Activated T-cell treated with anti-CD3 and anti-CD28 coated beads for 4 hours (primary cell): ENCODE data around the gene RASAL1.

Experiments used
- DNase-seq: peaks from one replicate; pipeline ENCODE4 v3.0.0-alpha.2; 2020

RASAL1 gene, protein sequence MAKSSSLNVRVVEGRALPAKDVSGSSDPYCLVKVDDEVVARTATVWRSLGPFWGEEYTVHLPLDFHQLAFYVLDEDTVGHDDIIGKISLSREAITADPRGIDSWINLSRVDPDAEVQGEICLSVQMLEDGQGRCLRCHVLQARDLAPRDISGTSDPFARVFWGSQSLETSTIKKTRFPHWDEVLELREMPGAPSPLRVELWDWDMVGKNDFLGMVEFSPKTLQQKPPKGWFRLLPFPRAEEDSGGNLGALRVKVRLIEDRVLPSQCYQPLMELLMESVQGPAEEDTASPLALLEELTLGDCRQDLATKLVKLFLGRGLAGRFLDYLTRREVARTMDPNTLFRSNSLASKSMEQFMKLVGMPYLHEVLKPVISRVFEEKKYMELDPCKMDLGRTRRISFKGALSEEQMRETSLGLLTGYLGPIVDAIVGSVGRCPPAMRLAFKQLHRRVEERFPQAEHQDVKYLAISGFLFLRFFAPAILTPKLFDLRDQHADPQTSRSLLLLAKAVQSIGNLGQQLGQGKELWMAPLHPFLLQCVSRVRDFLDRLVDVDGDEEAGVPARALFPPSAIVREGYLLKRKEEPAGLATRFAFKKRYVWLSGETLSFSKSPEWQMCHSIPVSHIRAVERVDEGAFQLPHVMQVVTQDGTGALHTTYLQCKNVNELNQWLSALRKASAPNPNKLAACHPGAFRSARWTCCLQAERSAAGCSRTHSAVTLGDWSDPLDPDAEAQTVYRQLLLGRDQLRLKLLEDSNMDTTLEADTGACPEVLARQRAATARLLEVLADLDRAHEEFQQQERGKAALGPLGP

DNA sequence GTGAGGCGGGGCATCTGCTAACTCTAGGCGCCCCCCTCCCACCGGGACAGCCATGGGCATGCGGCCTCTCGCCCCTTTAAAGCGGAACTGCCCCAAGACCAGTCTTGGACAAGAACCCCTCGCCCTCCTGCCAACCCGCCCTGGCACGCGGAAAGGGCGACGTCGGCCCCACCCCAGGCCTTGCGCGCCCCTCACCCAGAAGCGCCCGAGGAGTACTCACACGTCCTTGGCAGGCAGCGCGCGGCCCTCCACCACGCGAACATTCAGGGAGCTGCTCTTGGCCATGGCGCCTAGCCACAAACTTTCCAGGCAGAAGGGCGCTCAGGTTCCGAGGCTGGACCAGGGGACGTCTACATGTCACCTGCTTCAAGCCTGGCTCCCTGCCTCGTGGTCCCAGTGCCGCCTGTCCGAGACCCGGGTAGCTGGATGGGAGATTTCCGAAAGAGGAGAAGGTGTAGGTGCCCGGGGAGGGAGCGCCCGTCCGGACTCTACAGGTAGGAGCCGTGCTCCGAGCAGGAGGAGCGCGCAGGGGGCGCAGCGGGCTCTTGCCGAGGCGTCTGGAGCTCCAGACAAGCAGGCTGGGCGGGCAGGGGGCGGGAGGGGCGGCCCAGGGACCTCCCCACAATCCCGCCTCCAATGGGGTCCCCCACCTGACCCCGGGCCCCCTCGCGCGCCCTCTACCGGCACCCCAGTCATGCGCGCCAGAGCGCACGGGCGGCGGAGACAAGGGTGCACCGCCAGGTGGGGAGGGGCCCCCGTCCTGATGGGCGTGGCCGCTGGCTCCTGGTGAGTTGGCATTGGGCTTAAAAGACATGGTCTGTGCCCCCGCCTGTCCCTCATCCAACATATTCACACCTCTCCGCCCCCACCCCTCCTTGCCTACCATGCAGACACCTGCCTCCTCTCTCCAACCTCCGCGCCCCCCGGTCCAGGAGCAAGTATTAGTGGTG, at the start of gene RASAL1:
RASAL1 (minus strand) TSS at position 584 of the 950 bp plus-strand sequence; CDS start at position 285, 299 bp downstream.
- DNase-seq, result peak; percentile 64

DNA sequence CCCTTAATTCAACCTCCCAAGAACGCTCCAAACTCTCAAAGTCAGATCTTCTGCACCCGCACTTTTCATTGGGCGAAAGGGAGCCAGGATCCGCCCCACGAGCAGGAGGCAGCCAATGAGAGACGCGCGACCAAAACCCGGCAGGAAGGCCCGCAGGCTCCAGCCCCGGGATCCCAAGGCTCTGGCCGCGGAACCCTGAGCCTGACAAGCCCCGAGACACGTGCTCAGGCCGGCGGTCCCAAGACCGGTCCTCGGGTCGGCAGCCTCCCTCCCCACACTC, 49.3 kb upstream of the RASAL1 start:
- DNase-seq, result peak; percentile 74

DNA sequence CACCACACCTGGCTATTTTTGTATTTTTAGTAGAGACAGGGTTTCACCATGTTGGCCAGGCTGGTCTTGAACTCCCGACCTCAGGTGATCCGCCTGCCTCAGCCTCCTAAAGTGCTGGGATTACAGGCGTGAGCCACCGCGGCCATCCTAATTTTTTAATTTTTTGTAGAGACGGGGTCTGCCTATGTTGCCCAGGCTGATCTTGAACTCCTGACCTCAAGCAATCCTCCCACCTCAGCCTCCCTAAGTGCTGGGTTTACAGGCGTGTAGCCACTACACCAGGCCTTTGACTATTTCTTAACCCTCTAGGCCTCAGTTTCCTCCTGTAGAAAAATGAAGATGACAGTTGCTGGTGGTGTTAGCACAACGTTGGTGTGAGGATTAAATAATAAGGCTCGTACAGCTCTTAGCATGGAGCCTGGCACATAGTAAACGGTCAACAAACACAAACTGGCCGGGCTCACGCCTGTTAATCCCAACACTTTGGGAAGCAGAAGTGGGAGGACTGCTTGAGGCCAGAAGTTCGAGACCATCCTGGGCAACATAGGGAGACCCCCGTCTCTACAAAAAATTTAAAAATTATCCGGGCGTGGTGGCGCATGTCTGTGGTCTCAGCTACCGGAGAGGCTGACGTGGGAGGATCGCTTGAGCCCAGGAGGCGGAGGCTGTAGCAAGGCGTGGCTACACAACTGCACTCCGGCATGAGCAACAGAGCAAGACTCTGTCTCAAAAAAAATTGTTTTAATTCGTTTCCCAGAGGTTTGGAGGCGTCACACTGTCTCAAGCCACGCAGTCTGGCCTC, 48.7 kb upstream of the RASAL1 start:
- no peak for DNase-seq

DNA sequence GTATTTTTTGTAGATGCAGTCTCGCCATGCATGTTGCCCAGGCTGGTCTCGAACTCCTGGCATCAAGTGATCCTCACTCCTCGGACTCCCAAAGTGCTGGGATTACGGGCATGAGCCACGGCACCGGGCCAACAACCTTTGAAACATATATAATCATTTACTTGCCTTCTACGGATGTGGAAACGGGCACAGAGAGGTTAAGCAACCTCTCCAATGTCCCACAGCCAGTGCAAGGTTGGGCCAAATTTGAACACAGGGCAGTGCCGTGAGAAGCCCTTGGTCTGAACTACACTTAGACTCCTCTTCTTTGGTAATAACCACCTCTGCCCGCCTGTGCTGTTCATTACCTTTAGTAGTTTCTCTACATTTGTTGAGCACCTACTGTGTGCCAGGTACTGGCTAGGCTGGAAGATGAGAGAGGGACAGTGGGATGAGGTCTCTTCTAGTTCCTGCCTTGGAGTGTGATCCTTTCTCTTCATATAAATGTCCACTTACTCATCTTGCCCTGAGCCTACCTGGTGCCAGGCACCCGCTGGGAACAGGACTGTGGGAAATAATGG, 47.5 kb upstream of the RASAL1 start:
- DNase-seq, result no peak

DNA sequence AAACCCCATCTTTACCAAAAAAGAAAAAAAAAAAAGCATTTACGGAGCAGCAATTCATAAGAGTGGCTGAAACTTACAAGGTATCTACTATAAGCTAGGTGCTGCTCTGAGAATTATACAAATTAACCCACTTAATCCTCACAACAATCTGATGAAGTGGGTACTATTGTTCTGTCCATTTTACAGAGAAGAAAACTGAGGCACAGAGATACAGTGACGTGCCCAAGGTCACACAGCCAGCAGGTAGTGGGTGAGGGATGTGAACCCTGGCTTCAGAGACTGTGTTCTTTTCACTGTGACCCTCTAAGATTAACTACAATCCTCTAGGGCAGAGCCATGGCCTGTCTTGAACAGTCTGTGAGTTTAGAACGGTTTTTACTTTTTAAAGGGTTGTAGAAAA, 46.4 kb upstream of the RASAL1 start:
- DNase-seq, result no peak

DNA sequence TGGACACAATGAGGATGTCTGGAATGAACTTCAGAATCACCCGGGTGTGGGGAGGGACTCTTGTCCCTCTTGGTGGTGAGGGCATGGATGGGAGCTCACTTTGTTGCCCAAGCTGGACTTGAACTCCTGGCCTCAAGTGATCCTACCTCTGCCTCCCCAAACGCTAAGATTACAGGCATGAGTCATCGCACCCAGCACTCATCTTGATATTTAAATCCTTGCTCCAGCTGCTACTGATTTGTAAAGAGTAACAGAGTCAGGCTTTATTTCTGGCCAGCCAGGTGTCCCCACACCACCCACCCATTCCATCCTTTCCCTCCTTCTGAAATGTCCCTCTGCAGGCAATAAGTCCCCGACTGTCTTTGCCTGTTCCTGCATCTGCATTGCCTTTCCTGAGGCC, 44.8 kb upstream of the RASAL1 start:
- DNase-seq, result no peak

DNA sequence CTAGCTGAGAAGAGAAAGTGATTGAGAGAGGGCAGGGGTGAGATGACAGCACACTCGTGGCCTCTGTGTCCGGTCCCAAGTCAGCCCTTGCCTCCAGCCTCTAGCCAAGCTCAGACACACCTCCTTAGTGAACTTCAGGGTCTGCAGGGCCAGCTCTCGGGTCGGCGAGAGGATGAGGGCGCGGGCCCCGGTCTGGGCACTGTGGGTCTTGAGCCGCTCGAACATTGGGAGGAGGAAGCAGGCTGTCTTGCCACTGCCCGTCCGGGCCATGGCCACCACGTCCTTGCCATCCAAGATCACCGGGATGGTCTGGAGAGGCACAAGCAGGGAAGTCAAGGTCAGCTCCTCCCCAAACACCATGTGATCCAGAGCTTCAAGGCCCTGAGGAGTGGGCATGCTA, 43.5 kb upstream of the RASAL1 start:
- no peak for DNase-seq

DNA sequence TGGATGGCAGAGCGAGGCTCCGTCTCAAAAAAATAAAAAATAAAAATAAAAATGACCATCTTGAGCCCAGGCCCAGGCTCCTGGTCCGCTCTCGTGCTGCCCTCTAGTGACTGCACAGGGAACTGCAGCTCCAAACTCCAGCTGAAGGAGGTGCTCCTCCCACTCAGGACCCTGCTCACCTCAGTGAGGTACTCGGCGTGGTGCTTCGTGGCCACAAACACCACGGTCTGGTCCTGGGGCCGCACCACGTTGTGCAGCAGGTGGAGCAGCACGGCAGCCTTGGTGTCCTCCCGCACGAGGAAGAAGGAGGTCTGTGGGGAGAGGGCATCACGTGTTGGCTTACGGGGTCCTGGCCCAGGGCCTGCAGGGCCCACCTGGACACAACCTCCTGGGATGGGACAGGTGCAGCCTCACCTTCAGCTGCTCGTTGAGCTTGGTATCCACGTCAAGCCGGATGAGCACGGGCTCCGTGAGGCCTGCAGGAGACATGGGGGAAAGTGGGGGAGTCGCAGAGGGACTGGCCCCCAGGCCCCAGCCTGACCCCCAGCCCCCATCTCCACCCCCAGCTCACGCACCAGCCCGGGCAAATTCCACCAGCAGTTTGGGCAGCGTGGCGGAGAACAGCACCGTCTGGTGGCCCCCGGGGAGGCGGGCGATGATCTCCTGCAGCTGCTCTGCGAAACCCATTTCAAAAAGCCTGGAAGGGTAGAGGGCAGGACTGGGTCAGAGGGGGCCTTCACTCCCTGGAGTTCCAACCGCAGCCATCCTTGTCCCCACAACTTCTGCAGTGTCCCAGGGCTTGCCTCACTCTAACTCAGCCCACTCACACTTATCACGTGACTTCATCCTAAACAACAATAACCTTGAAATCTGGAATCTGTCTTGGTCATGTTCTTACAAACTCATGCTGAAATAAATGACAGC, 39.2 kb upstream of the RASAL1 start:
- peak; percentile 73 for DNase-seq

DNA sequence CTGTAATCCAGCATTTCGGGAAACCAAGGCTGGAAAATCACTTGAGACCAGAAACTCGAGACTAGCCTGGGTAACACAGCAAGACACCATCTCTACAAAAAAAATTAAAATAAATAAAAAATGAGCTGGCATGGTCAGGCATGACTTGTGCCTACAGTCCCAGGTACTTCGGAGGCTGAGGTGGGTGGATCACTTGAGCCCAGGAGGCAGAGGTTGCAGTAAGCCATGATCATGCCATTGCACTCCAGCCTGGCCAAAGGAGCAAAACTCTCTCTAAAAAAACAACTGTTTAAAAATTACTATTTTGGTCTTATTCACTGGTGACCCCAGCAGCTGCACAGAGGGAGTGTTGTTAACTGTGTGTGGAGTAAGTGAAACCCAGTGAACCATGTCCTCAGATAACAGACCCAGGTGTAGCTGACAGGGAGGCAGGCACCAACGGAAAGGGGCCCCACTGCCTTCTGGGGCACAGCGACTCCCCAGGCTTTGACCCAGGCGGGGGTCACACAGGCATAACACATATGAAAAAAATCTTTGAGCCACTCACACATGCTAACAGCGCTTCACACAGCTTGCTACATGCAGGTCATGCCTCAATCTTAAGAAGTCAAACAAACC, 37.6 kb upstream of the RASAL1 start:
- no peak for DNase-seq

DNA sequence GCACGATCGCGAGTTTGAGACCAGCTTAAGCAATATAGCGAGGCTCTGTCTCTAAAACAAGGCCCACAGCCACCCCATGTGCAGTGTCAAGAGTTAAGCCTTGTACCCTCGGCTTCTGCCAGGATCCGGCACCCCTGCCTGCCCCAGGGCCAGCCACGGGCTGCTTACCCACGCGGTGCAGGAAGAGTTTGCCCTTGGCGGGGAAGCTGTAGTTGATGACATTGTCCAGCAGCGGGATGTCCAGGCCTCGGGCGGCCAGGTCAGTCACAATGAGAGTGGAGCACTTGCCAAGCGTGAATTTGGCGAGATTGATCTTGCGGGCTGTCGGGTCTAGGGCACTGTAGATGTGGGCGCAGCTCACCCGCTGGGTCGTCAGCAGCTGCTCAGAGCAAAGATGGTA, 36.6 kb upstream of the RASAL1 start:
- DNase-seq, result no peak

DNA sequence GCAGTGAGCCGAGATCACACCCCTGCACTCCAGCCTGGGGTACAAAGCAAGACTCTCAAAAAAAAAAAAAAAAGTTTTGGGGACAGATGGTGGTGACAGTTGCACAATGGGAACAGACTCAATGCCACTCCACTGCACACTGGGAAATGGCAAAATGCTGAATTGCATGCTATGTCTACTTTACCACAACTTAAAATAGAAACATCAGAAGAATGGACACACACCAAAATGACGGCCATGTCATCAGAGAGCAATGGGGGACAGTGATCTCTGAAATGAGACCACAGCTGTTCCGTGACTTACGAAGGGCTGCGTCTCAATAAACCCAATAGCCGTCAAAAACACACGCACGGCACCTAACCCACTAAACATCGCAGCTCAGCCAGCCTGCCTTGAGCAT, 36.0 kb upstream of the RASAL1 start:
- DNase-seq, result no peak

DNA sequence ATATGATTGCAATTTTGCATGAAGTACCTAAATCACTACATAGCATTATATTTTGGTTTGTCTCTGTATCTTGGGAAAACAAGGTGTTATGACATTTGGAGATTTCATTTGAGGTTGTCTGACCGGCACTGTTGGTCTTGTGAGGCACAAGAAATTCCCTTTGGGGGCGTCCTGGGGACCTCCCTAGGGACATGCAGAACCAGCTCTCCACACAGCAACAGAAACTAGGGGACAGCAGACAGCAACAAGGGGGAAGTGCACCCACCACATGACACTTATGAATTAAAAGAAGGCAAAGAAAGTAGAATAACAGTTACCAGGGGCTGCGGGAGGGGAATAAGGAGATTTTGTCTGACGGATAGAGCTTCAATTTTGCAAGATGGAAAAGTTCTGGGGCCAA, 35.4 kb upstream of the RASAL1 start:
- DNase-seq, result no peak

DNA sequence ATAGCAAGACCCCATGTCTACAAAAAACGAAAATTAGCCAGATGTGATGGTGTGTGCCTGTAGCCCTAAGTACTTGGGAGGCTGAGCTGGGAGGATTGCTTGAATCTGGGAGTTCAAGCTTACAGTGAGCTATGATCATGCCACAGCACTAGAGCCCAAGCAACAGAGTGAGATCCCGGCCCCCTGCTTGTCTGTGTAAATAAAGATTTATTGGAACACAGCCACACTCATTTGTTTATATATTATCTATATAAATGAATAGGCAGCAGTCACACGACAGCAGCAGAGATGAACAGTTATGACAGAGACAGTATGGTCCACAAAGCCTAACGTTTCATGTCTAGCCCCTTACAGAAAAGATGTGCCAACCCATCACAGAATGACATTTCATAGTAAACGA, 34.9 kb upstream of the RASAL1 start:
- no peak for DNase-seq

DNA sequence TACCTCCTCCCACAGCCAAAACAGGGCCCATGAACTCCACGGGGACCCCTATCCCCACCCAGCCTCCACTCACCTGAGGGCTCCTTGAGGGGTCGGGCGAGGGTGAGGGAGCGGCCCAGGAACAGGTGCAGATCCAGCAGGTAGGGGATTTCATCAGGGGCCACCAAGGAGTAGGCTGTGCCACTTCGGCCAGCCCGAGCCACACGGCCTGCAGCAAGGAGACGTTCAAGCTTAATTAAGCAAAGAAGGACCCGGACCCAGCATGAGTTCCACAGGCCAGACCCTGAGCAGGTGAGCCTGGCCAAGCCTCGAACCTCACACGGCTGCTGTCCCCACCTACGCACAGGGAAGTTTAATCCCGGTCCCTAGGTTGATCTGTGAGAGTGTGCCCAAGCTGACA, 34.1 kb upstream of the RASAL1 start:
- DNase-seq, result no peak

DNA sequence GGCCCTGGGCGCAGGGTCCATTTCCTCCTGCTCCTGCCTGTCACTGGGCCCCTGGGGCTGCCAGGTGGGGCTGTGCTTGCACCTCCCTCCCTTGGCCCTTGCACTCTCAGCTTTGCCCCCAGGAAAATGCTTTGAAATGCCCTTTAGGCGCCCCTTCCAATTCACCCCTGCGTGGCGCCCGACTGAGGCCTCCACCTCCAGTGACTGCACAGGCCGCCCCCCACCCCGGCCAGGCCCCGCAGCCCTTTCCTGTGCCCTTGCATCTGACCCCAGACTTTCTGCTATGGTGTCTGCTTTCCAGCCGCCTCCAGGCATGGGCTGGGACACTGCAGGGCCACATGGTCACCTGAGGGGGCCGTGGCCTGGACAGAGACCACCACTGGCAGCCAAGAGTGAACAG, 32.3 kb upstream of the RASAL1 start:
- DNase-seq, result no peak

DNA sequence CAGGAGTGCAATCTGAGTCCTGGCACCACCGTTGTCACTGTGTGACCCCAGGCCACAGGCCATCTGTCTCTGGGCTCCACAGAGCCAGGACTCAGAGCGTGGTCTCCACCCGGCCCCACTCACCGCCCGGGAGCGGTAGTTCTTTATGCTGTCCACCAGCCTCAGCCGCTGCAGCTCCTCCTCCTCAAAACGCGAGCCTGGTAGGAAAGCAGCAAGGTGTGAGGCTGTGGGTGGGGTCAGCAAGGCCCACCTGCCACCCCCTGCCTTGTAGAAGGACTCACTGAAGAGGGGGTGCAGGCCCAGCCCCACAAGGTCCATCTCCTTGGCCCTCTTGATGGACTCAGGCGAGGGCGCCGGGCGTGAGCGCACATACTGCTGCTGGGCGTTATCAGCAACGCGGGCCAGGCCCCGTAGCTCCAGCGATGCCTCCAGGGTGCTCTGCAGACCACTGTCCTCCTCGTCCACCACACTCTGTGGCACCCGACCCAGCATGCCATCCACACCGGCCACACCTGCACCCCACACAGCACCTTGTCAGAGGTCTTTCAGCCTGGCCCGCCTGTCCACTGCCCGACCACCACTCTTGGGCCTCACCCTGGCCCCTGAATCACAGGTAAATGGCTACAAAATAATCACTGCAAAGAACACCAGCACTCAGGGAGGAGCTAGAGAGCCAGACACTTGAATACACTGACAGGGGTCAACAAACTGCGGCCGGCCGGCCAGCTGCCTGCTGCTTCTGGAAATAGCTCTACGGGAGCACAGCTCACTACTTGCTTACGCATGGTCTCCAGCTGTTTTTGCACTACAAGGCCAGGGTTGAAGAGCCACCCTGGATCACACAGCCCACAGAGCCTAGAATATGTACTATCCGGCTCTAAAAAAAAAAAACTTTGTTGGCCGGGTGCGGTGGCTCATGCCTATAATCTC, 30.2 kb upstream of the RASAL1 start:
- DNase-seq, result no peak

DNA sequence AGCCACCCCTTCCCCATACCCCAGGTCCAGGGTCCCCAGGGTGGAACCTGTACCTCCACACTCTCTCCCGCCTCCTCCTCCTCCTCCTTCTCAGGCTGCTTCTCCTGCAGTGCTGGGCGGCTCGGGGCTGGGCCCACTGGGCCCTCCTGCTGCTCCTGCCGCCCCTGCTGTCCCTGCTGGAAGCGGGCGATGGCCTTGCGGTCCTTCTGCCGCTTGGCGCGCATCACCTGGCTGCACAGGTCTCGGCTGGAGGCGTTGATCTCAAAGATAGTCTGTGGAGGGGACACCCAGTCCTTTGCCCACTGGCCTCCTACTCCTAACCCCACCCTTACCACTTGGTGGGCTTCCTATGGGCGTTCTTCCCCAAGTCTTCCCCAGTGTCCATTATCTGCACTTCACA, 28.5 kb upstream of the RASAL1 start:
- no peak for DNase-seq

DNA sequence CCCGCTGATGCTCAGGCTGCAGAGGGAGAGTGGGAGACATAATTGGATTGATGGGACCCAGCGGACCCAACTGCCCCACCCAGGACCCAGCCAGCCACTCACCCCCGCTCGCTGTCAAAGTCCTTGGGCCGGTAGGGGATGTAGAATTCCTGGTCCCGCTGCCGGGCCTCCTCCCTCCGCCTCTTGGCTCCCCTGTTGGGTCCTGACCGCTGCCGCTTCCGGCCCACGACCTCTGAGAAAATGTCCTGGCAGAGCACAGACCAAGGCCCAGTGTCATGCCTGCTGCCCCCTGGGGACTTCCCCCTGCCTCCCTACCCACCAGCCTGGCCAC, 27.4 kb upstream of the RASAL1 start:
- DNase-seq, result no peak
